Stimulated activated CD4-positive, alpha-beta T cell treated with anti-CD3 and anti-CD28 coated beads, Interleukin-15, amount 100 ng/mL, for 1 hour (primary cell): ENCODE data around the gene ZPBP.

Experiments
- DNase-seq, 2 donors: peaks; one replicate each; pipeline ENCODE4 v3.0.0-alpha.2; 2020; ENCODE audit warnings: low read depth in 1 of 2, low spot score in 1 of 2

Gene ZPBP

GRCh38 chr7:50092579-50093491 lies at the start of gene ZPBP:
TSS of gene ZPBP (minus strand) at chr7:50093246. CDS start at chr7:50093194, 52 bp downstream.
- DNase-seq: peak in 1 of 2 donors; percentile 33

- no peak for DNase-seq
Measured at GRCh38 chr7:50142425-50143017, 49.5 kb upstream of the ZPBP start.

- DNase-seq: no peak
Measured at GRCh38 chr7:50141854-50142253, 48.8 kb upstream of the ZPBP start.

GRCh38 chr7:50141131-50141530 lies 48.1 kb upstream of the ZPBP start:
- DNase-seq: no peak

GRCh38 chr7:50140688-50141087 lies 47.6 kb upstream of the ZPBP start:
- no peak for DNase-seq

GRCh38 chr7:50138101-50138500 lies 45.1 kb upstream of the ZPBP start:
- no peak for DNase-seq

GRCh38 chr7:50125766-50126165 lies 32.7 kb upstream of the ZPBP start:
- DNase-seq: no peak

GRCh38 chr7:50121286-50121685 lies 28.2 kb upstream of the ZPBP start:
- no peak for DNase-seq

- peak in 1 of 2 donors; percentile 5 for DNase-seq
Measured at GRCh38 chr7:50119815-50120637, 27.0 kb upstream of the ZPBP start.

GRCh38 chr7:50112250-50112649 lies 19.2 kb upstream of the ZPBP start:
- no peak for DNase-seq

- no peak for DNase-seq
Measured at GRCh38 chr7:50101873-50102272, 8.8 kb upstream of the ZPBP start.

GRCh38 chr7:50095634-50096033 lies 2.6 kb upstream of the ZPBP start:
- DNase-seq: no peak

- no peak for DNase-seq
Measured at GRCh38 chr7:50088463-50089129, 4.5 kb downstream of the ZPBP start.

- no peak for DNase-seq
Measured at GRCh38 chr7:50085344-50085743, 7.7 kb downstream of the ZPBP start.

- DNase-seq: no peak
Measured at GRCh38 chr7:50073093-50073492, 20.0 kb downstream of the ZPBP start.

GRCh38 chr7:50069613-50070012 lies 23.4 kb downstream of the ZPBP start:
- no peak for DNase-seq

GRCh38 chr7:50068850-50069551 lies 24.0 kb downstream of the ZPBP start:
- DNase-seq: no peak

GRCh38 chr7:50068026-50068425 lies 25.0 kb downstream of the ZPBP start:
- DNase-seq: no peak

GRCh38 chr7:50062951-50063350 lies 30.1 kb downstream of the ZPBP start:
- DNase-seq: no peak

- no peak for DNase-seq
Measured at GRCh38 chr7:50056131-50056530, 36.9 kb downstream of the ZPBP start.

- no peak for DNase-seq
Measured at GRCh38 chr7:50047716-50048115, 45.3 kb downstream of the ZPBP start.
